Measurements from ENCODE around the gene C2orf42. TPM values are rescaled to one million over a fixed set of nuclear protein-coding genes. Genes with fewer than 3 reads are reported as not detected.

Gene C2orf42
- total RNA-seq, 1 experiment from 2014 or later: 17.4 TPM

DNA sequence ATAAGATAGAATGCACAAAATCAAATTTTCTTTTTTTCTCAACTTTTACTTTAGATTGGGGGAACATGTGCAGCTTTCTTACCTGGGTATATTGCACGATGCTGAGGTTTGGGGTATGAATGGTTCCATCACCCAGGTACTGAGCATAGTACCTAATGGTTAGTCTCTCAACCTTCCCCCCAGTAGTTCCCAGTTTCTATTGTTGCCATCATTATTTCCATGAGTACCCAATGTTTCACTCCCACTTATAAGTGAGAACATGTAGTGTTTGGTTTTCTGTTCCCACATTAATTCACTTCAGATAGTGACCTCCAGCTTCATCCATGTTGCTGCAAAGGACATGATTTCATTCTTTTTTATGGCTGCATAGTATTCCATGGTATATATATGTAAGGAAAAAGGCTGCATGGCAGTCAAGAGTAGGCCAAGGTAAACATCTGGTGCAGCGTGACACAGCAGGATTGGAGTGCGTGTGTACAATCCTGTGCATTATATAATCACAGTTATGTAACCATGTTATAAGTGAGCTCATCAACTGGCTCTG is 10.5 kb upstream of the C2orf42 start:
- Histone ChIP-seq H3K36me3 (ENCODE audit: control insufficient read depth in 1 of 2, insufficient read depth in 2 of 2, low read length in 2 of 2) (no peaks in the 10 kb centered on the region), H3K27me3 (ENCODE audit: insufficient read depth, low read length) (no peaks in the 10 kb centered on the region), H3K27ac (ENCODE audit: low read depth, low read length) (no peak overlapping the region), H3K9me3 (ENCODE audit: control insufficient read depth in 1 of 2, insufficient read depth in 1 of 2, low read depth in 1 of 2, low read length in 2 of 2) (no peaks in the 10 kb centered on the region), H2AFZ (ENCODE audit: low read depth, low read length, poor library complexity, severe bottlenecking) (no peak overlapping the region), H3K9ac (ENCODE audit: low read length) (no peak overlapping the region), H3K4me2 (ENCODE audit: low read length) (no peak overlapping the region), H3K4me1 (ENCODE audit: control insufficient read depth in 1 of 2, insufficient read depth in 2 of 2, low read length in 2 of 2) (no peaks in the 10 kb centered on the region), H3K4me3 (replicated peaks in 1 of 2; ENCODE audit: low read depth in 1 of 2, low read length in 2 of 2) (no peak overlapping the region), H3K79me2 (ENCODE audit: insufficient read depth, low read length) (no peaks in the 10 kb centered on the region), H4K20me1 (ENCODE audit: insufficient read depth) (no peaks in the 10 kb centered on the region), H3K9me2 (ENCODE audit: insufficient read depth) (no peaks in the 10 kb centered on the region)
- RAD21 ChIA-PET (ENCODE audit: low non-redundant PET in 1 of 2, low total read pairs in 2 of 2, uncharacterized antibody in 2 of 2, unreplicated experiment in 2 of 2): no interaction called here
- DNase-seq (ENCODE audit: low read depth, low spot score) (no peak), ATAC-seq (no peak)
- TF ChIP-seq TCF7L2 (IDR thresholded peaks at IDR 0.05; ENCODE audit: borderline replicate concordance, extremely low read depth, insufficient read depth, insufficient read length) (no peak), POLR2A (IDR thresholded peaks at IDR 0.05; ENCODE audit: borderline replicate concordance, extremely low read depth, insufficient read depth, insufficient read length) (no peak), CEBPB (IDR thresholded peaks at IDR 0.05; ENCODE audit: low read depth) (no peak), ZFX (IDR thresholded peaks at IDR 0.05) (no peak), EZH2 (IDR thresholded peaks at IDR 0.05) (no peak), POLR2AphosphoS5 (IDR thresholded peaks at IDR 0.05; ENCODE audit: low read depth, low read length) (no peak), SP1 (IDR thresholded peaks at IDR 0.05; ENCODE audit: low read depth) (no peak), JUND (IDR thresholded peaks at IDR 0.05) (no peak), SRF (IDR thresholded peaks at IDR 0.05; ENCODE audit: low read depth) (no peak), EZH2phosphoT487 (IDR thresholded peaks at IDR 0.05; ENCODE audit: borderline replicate concordance) (no peak), SIN3A (IDR thresholded peaks at IDR 0.05; ENCODE audit: low read depth) (no peak), RAD21 (IDR thresholded peaks at IDR 0.05; ENCODE audit: low read depth) (no peak), ZNF274 (IDR thresholded peaks at IDR 0.05; ENCODE audit: low read depth, low read length) (no peak)
- TF ChIP-seq, protein P1, sequence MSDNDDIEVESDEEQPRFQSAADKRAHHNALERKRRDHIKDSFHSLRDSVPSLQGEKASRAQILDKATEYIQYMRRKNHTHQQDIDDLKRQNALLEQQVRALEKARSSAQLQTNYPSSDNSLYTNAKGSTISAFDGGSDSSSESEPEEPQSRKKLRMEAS (IDR thresholded peaks at IDR 0.05): no peak
- TF ChIP-seq, protein P2, sequence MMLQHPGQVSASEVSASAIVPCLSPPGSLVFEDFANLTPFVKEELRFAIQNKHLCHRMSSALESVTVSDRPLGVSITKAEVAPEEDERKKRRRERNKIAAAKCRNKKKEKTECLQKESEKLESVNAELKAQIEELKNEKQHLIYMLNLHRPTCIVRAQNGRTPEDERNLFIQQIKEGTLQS (IDR thresholded peaks at IDR 0.05): no peak
- POLR2A ChIA-PET: interaction anchor here (0.6 kb wide), 1 partner anchor 56 kb away, joined by 3 read pairs; the partner anchor contains the start of gene PCYOX1
- intact Hi-C loops (cut with micrococcal nuclease): no loop called here
- no TSS peak for BruUV-seq (replicated peaks)
- CTCF ChIA-PET: no interaction called here
